ENCODE data around the gene MRPL50.

GRCh38 chr9:101398930-101399642, 668 bp upstream of the MRPL50 start:
- TF ChIP-seq CTCF (IDR thresholded peaks at IDR 0.05) (no peak), EP300 (IDR thresholded peaks at IDR 0.05; ENCODE audit: low read depth) (no peak), POLR2AphosphoS5 (IDR thresholded peaks at IDR 0.05) (no peak)

Data from transverse colon (tissue), 4 donors.